22Rv1 (cell line): Measurements from ENCODE around the gene GAL3ST2.
"Not testable (repeated sequence)": the region's sequence is repeated elsewhere in the genome, so short reads cannot be mapped to it uniquely, and the experiment has no call there.

Experiments used
- H3K27ac ChIP-seq: fragments of 450-650 bp; 2 replicates; pipeline ENCODE4 v1.5.1; 2017
- ZFX ChIP-seq: fragments of 450-650 bp; IDR thresholded peaks from 2 replicates; pipeline ENCODE4 v1.6.1; 2017; ENCODE audit warnings: antibody characterized with exemption, borderline replicate concordance
- TF ChIP-seq, protein P1 (sequence below): fragments of 450-650 bp; IDR thresholded peaks from 2 replicates; pipeline ENCODE4 v1.5.1; 2017; ENCODE audit warnings: mild to moderate bottlenecking

The GAL3ST2 gene

DNA sequence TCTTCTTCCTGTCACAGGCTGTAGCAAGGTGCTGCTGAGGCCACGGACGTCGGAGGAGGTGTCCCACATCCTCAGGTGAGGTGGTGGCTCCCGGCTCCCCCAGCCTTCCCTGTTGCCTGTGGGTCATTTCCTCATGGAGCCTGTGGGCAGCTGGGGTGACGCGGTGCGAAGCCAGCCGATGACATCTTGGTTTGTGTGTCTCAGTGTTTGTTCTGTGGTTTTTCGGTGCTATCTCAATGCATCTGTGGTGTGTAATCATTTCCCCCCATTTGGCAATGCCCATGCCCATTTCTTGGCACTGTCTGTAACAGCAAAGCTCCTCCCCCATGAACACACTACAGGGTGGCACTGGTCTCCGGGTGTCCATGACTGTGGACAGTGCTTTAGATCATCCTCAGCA, 35.6 kb upstream of the GAL3ST2 start:
- no peak for TF ChIP-seq ZFX
- TF ChIP-seq, protein P1, sequence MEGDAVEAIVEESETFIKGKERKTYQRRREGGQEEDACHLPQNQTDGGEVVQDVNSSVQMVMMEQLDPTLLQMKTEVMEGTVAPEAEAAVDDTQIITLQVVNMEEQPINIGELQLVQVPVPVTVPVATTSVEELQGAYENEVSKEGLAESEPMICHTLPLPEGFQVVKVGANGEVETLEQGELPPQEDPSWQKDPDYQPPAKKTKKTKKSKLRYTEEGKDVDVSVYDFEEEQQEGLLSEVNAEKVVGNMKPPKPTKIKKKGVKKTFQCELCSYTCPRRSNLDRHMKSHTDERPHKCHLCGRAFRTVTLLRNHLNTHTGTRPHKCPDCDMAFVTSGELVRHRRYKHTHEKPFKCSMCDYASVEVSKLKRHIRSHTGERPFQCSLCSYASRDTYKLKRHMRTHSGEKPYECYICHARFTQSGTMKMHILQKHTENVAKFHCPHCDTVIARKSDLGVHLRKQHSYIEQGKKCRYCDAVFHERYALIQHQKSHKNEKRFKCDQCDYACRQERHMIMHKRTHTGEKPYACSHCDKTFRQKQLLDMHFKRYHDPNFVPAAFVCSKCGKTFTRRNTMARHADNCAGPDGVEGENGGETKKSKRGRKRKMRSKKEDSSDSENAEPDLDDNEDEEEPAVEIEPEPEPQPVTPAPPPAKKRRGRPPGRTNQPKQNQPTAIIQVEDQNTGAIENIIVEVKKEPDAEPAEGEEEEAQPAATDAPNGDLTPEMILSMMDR: no peak
- no peak overlapping the region for H3K27ac ChIP-seq

DNA sequence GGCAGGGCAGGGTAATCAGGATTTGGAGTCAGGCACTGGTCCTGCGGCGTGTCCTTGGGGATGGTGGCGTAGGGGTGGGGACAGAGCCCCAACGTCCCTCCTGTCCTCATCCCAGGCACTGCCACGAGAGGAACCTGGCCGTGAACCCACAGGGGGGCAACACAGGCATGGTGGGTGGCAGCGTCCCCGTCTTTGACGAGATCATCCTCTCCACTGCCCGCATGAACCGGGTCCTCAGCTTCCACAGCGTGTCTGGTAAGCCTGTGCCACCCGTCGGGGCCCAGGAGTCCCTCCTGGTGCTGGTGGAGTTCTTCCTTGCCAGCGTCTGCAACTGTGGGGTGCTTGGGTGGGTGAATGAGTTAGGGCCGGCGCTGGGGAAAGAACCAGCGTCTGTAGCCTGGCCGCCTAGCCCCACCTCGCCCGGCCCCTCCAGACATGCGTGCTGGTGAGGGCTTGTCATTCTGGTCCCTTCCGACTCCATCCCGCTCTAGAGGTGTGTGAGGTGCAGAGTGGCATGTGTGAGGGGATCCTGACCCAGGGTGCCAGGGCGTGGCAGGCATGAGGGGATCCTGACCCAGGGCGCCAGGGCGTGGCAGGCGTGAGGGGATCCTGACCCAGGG, 34.2 kb upstream of the GAL3ST2 start:
- TF ChIP-seq ZFX: no peak
- TF ChIP-seq, protein P1: no peak
- H3K27ac ChIP-seq: no peak overlapping the region

DNA sequence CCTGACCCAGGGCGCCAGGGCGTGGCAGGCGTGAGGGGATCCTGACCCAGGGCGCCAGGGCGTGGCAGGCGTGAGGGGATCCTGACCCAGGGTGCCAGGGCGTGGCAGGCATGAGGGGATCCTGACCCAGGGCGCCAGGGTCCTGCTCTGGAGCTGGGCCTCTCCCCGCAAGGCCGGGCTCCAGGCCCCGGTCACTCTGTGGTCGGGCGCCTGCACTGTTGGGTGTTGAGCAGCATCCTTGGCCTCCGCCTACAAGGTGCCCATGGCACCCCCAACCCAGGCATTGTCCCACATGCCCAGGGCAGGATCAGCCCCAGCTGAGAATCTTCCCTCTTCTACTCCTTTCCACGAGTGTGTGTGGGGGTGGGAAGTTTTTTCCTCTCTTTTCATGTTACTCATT, 33.6 kb upstream of the GAL3ST2 start:
- H3K27ac ChIP-seq: not testable (repeated sequence)

DNA sequence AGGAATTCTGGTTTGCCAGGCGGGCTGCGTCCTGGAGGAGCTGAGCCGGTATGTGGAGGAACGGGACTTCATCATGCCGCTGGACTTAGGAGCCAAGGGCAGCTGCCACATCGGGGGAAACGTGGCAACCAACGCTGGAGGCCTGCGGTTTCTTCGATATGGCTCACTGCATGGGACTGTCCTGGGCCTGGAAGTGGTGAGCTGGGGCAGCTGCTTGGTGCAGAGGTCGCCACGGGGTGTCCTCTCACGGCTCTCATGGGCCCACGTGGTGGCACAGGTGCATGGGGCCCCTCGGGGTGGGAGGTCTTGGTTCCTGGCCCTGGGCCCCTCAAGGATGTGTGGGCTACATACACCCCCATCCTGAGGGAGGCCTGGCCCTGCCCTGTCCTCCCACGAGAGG, 33.0 kb upstream of the GAL3ST2 start:
- TF ChIP-seq, protein P1: no peak
- no peak for TF ChIP-seq ZFX
- H3K27ac ChIP-seq: no peak overlapping the region

DNA sequence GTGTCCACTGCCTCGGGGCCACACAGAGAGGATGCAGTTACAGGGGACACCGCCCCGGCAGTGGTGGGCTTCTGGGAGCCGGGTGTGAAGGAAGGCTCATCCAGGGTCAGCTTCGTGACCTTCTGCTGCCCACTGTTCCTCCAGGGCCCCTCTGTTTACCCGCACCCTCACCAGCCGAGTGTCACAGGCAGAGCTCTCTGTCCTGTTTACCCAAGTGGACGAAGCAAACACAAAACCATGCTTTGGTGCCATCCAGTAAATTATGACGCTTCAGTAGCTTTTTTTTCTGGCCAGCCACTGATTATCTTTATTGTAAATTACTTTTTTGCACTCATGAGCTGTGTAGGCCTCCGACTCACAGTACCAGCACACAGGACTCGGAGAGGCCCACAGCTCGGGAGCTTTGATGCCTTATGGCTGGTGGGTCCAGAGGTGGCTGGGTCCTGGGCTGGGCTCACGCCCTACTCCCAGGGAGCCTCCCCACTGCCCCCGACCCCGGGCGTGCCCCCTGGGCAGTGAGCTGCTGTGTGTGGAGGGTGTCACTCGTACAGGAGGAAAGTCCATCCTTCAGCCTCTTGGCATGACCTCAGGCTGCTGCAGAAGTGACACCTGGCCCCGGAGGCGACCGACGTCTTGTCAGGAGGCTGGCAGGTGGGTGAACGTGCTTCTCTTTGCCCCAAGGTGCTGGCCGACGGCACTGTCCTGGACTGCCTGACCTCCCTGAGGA, 32.4 kb upstream of the GAL3ST2 start:
- no peak overlapping the region for H3K27ac ChIP-seq
- TF ChIP-seq ZFX: no peak
- TF ChIP-seq, protein P1: no peak

DNA sequence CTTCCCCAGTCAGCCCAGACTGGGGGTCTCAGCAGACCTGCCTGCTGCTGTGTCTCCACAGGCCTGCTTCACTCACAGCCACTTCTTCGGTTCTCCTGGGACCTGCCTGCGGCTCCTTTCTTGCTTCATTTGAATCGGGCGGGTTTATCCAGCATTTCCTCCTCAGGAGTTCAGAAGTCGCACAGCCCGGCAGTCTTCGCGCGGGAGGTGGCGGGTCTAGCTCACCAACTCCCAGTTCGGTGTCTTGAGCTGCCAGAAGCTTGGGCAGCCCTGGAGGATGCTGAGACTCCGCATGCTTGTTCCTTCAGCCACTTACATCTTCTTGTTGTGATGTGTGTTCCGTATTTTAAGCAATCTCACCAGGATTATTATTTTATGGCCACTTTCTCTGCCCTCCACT, 31.3 kb upstream of the GAL3ST2 start:
- H3K27ac ChIP-seq: no peak overlapping the region
- no peak for TF ChIP-seq ZFX
- TF ChIP-seq, protein P1: no peak

DNA sequence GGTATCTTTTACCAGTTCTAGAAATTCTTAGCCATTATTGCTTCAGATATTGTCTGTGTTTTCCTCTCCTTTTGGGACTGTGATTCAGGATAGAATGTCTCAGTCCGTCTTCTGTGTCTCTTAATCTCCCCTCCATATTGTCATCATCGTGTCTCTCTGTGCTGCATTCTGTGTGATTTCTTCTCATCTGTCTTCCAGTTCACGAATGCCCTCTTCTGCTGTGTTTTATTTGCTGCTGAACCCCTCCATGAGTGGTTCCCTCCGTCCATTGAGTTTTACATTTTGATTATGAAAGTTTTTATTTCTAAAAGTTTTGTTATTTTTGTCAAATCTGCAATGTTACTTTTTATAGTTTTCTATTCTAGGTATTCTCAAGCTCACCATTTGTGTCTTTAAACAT, 30.5 kb upstream of the GAL3ST2 start:
- no peak overlapping the region for H3K27ac ChIP-seq
- TF ChIP-seq, protein P1: no peak
- no peak for TF ChIP-seq ZFX
